Measurements from ENCODE around the gene FAM241B.

Gene FAM241B

GRCh38 chr10:69634759-69635425, 4.8 kb downstream of the FAM241B start:
- no peak for DNase-seq

DNA sequence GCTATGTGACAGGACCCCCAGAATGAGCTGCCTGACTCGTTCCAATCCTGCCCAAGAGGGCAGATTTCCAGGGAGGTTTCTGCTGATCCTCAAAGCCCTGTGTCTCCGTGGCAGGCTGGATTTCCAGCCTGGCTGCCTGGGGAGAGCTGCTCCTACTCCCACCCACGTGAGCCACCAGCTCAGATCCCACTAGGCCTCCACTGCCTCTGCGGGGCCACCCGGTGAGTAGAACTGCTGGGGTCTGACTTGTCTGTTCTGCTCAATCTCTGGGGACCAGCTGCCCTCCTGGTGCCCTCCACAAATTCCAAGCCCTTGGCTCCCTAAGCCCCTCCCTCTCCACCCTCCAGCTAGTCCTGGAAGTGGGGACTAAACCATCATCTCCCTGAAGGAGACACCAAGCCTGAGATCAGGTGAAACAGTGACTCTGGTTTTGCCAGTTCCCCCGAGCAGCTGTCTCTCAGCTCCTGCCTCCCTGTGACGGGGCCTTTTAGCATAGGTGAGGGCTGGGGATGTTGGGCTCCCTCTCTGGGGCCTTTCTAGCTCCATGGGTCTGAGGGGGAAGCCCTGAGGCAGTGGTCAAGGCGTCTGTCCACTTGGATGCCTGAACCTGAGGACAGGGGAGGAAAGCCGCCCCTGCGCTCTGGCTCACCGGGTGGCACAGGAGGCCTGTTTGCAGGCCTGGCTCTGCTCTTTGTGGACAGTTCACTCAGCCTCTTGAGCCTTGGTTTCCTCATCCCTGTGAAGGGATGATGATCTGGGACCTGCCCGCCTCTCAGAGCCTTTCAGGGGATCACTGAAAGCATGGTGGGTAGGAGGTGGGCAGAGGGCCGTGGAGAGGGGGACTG, 5.6 kb downstream of the FAM241B start:
- DNase-seq, result no peak

- DNase-seq, result no peak
Observed at GRCh38 chr10:69636273-69636575, 6.2 kb downstream of the FAM241B start.

DNA sequence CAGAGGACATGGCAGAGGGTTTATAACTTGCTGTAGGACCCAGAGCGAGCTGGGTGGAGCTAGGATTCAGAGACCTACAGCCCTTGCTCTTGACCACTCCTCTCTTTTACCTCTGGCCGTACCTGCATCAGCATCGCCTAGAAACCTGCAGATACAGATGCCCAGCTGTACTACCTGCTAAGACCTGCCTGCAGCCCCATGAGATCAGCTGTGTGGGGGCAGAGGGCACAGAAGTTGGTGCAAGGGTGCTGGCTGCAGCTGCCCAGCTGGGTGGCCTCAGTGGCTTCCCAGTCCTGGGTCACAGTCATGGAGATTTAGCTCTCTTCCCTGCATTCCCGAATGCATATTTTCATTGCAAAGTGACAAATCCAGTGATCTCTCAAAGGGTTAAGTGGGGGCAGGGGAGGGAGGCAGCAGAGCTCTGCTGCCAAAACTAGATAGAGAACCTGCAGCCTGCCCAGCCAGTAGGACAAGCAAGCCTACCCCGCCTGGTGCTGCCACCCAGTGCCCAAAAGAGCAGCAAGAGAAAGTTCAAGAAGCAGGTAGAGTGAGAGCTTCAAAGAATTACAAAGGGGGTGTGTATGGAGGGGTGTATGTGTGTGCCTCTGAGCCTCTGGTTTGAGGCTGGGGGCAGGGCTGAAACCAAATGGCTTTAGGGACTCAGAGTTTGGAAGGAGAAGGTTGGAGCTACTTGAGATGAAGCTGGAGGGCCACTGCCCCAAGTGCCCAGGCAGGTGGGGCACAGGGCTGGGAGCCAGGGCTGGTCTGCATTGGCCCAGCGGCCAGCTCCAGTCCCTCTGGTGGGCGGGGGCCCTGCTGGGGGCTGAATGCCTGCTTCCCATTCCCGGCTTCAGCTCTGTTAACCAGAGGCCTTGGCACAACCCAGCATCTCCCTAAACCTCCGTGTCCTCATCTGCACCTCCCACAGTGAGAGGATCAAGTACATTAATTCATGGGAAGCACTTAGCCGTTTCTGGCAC, 6.9 kb downstream of the FAM241B start:
- no peak for DNase-seq

- no peak for DNase-seq
Observed at GRCh38 chr10:69638642-69639041, 8.6 kb downstream of the FAM241B start.

DNA sequence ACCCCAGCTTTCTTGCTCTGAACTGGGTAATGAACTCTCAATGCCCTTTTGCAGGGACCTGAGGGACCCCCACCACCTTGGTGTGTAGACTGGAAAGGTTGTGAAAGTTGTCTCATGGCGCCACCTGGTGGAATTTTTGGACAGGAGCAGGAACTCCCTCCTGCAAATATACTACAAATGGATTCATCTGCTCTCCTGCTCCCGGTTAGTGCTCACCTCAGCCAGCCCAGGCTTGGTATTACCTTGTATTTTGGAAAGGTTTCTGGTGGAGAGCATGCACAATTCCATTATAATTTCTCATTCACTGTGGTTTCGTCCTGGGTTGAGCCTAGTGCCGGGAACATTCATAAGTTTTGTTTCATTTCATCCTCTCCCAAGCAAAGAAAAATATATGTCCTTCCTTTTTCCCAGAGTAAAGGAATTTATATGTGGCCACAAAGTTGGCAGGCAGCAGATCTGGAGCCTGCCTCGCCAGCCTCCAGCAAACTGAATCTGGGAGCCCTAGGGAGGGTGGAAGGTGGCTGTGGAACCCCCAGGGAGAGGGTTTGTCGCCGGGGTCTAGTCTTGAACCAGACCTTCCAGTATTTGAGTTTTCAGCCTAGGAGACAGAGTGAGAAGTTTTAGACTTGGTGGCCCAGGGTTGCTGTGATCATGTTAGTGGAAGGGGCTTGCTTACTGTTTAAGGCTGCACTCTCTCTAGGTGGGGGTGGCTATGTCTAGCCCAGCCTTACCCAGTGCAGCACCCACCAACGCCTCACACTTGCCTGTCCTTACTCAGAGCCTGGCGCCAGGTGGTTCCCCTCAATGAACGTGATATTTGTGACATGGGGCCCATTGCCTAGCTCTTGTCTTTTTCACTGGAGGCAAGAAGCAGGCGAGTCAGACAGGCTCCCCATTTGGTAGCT, 9.5 kb downstream of the FAM241B start:
- no peak for DNase-seq

DNA sequence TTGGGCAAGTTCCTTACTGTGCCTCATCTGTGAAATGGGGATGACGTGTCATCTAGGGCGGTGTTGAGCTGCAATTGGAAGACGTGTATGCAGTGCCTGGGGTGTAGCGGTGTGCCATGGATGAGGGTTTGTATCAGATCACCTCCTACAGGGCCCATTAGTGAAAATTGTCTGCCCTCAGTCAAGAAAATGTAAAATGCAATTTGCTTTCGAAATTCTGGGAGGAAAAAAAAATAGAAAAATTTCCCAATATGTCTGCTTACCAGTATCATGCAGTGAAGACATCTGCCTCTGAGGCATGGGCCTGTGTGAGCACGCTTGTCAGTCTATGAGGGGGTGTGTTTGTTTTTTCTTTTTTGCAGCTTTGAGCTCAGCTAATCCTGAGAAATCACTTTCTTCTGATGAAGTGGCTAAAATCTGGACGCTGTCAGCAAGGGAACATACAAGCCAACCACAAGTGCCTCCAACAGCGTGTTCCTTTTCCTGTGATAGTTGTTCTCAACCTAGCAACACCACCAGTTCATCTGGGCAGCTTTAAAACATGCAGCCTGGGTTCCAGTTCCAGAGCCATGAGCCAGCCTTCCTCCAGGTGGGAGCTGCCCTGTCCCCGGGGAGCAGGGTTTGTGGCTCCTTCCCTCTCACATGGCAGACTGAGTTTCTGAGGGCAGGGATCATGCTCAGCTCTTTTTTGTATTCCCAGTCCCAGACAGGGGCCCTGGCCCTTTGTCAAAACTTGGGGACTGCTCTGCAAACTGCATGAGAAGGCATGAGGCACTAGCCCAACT, 10.3 kb downstream of the FAM241B start:
- no peak for DNase-seq

DNA sequence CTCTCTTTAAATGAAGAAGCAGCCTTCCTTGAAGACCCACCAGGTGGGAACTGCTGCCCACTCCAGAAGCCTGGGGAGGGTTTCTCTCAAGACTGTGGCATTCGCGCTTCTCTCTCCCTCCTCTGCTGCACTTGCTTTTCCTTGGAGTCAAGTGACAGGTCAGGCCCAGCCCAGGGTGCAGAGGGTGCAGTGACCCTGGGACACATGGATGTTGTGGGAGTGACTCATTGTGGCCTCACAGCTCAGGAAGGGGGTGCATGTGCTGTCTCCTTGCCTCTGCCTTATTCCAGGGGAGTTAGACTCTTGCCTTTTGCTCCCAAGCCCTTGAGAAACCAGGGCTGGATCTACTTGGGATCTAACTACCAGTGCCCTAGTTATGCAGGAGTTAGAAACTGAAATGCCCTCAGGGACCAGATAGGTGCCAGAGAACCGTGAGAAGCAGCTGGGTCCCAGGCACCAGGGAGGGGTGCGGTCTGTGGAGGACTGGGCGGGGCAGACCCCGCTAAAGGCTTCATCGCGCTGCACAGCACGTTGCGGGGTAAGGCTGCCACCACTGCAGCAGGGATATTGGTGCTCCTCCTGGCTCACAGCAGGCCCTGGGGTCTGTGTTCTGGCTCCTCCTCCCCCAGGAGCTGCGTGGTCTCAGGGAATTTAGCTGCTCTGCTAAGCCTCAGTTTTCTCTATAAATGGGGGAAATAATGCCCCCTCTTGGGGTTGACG, 11.4 kb downstream of the FAM241B start:
- no peak for DNase-seq

DNA sequence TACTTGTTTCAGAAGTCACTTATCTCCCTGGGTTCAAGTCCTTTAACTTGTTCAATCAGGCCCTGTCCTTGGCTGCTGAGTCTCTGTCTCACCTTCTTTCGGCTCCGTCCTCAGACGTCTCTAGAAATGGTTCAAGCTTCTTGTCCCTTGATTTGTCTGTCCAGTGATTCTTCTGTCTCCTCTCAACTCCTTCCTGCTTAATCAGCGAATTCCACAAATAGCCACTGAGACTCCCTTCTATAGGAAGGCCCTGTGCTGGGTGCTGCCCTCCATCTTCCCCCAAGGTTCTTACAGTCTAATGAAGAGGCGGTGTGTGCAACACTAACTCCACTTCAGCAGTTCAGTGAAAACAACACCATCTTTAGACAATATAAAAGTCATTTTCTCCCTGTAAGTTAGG, 12.7 kb downstream of the FAM241B start:
- no peak for DNase-seq

DNA sequence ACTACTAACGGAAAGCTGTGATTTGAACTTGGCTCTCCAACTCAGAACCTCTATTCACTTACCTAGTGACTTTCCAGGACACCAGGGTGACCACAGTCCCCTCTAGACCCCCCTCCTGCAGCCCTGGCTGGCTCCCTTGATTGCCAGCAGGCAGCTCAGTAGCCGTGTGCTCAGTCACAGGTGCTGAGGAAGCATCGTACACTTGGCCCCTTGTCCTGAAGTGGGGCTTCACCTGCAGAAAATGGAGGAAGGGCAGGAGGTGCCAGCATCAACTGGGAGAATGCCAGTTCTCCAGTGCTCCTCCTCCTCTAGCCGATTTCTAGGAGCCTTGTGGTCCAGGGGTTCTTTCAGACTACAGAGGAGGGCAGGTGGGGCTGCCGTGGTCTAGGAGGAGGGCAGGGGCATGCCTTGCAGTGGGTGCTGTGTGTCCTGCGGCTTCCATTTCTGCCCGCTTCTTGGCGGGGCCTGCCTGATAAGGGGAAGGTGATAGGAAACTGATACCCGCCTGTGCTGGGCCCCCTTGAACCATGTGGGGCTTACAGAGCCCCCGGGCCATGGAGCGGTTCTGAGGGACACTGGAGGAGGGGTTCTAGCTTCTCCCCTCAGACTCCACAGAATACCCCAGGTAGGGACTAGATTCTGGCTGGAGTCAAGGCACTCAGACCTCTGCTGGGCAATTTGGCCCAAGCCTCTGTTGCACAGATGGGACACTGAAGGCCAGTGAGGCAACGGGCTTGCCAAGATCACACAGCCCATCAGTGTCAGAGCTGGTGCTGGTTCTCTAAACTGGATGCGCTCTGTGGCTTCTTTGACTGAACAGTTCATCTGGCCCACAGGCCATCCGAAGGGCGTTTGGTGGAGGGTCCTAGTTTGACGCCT, 14.0 kb downstream of the FAM241B start:
- no peak for DNase-seq

DNA sequence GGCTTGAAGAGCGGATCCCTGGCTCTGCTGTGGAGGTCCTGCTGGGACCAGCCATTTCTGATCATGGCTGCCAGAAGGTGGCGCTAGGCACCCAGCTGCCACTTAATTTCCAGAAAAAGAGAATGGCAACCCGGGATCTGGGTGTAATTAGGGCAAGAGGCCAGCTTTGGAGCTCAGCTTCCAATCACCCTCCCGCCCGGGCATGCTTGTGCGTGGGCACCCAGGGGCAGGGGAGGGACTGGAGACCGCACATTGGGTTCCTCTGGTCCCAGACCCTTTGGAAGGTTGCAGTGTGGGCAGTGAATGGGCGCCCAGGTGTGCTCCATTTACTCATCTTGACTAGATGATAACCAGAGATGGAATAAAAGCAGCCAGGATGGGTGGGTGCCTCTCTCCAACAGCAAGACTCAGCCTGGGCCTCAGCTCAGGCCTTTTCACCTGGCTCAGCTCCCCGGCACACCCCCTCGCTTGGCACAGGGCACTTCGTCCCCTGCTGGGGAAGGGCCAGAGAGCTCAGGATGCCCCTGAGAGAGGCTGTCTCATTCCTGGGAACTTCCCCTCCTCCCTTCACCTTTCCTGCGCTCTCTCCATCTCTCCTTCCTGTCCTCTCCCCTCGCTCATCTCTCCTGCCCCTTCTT, 14.7 kb downstream of the FAM241B start:
- no peak for DNase-seq

- no peak for DNase-seq
Observed at GRCh38 chr10:69645296-69646184, 15.5 kb downstream of the FAM241B start.

- no peak for DNase-seq
Observed at GRCh38 chr10:69646185-69647060, 16.4 kb downstream of the FAM241B start.

- no peak for DNase-seq
Observed at GRCh38 chr10:69647126-69647525, 17.1 kb downstream of the FAM241B start.

GRCh38 chr10:69647819-69648218, 17.8 kb downstream of the FAM241B start:
- DNase-seq, result no peak

DNA sequence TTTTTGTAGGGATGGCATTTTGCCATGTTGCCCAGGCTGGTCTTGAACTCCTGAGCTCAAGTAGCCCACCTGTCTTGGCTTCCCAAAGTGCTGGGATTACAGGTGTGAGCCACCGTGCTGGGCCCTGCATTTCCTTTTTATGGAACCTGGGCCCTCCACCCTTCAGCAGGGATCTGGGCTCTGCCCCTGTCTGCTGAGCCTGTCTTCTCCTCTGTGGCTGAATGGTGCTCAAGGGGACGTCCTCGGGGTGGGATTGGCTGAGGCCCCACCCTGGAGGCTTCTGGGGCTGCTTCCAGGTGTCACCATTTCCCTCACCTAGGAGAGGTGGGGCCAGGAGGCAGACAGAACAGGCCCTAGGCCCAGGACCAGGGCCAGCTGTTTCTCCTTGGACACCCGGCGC, 18.4 kb downstream of the FAM241B start:
- DNase-seq, result no peak
